A673 (cell line): ENCODE data around the gene SRD5A1. TPM values are rescaled to one million over a fixed set of nuclear protein-coding genes. Genes with fewer than 3 reads are reported as not detected.

Experiments used
- BruUV-seq: library from RNA; stranded (reverse); fragments of 400-500 nt; replicated peaks from 2 replicates; lab custom pipeline; 2021; lab: Mats Ljungman, UMichigan
- CTCF ChIA-PET: fragments of 300-600 bp; sonication (Branson Sonifier 250); formaldehyde crosslinking; loops from one replicate; lab custom pipeline; 2022; ENCODE audit warnings: antibody characterized with exemption; lab: Charles Lee
- POLR2A ChIA-PET: fragments of 300-600 bp; sonication (Branson Sonifier 250); formaldehyde crosslinking; loops from one replicate; lab custom pipeline; 2022; ENCODE audit warnings: antibody characterized with exemption; ENCODE audit not compliant: low non-redundant PET; lab: Charles Lee
- DNase-seq: peaks from one replicate; pipeline ENCODE4 v3.0.0-alpha.2; 2015; ENCODE audit warnings: low spot score
- H3K27ac ChIP-seq: fragments of 200-600 bp; sonication (generic); 2 replicates; pipeline ENCODE4 v1.5.1; 2016; ENCODE audit warnings: mixed run types, low read depth, mild to moderate bottlenecking, mixed read lengths, antibody characterized with exemption, low read length; ENCODE audit not compliant: poor library complexity, severe bottlenecking
- H3K27me3 ChIP-seq: fragments of 200-600 bp; sonication (generic); replicated peaks from 2 replicates; pipeline ENCODE4 v1.6.1; 2017; ENCODE audit warnings: mixed run types, low read depth, mild to moderate bottlenecking, mixed read lengths, antibody characterized with exemption, low read length; ENCODE audit not compliant: insufficient read depth, poor library complexity
- H3K36me3 ChIP-seq: fragments of 200-600 bp; sonication (generic); 2 replicates; pipeline ENCODE4 v1.6.1; 2016; ENCODE audit warnings: mixed run types, mild to moderate bottlenecking, mixed read lengths, antibody characterized with exemption, low read length; ENCODE audit not compliant: insufficient read depth, poor library complexity, severe bottlenecking
- H3K4me1 ChIP-seq: fragments of 200-600 bp; sonication (generic); 2 replicates; pipeline ENCODE4 v1.6.1; 2017; ENCODE audit warnings: mixed run types, mild to moderate bottlenecking, mixed read lengths, antibody characterized with exemption, low read length; ENCODE audit not compliant: insufficient read depth, poor library complexity, severe bottlenecking
- H3K4me3 ChIP-seq: fragments of 200-600 bp; sonication (generic); 2 replicates; pipeline ENCODE4 v1.5.1; 2016; ENCODE audit warnings: low read depth, mixed run types, mild to moderate bottlenecking, mixed read lengths, low read length; ENCODE audit not compliant: poor library complexity, severe bottlenecking
- H3K9me3 ChIP-seq: fragments of 200-600 bp; sonication (generic); 2 replicates; pipeline ENCODE4 v1.6.1; 2016; ENCODE audit warnings: mixed run types, low read depth, mild to moderate bottlenecking, mixed read lengths, antibody characterized with exemption, low read length; ENCODE audit not compliant: poor library complexity, severe bottlenecking
- CTCF ChIP-seq: fragments of 300-800, 200-600 bp; sonication (generic); conservative IDR thresholded peaks from 2 replicates; pipeline ENCODE4 v1.5.1; 2017; ENCODE audit warnings: low read depth, mild to moderate bottlenecking, antibody characterized with exemption, low read length, moderate library complexity, mixed read lengths
- EZH2 ChIP-seq: fragments of 200-600 bp; sonication (generic); IDR thresholded peaks from 2 replicates; pipeline ENCODE4 v1.6.1; 2017; ENCODE audit warnings: borderline replicate concordance, low read depth, mild to moderate bottlenecking, mixed read lengths, antibody characterized with exemption, low read length; ENCODE audit not compliant: poor library complexity, severe bottlenecking
- intact Hi-C: fragments of 100-400 bp; cut with micrococcal nuclease; formaldehyde crosslinking; loops from one replicate; pipeline ENCODE4 v1.10.0; 2022; ENCODE audit not compliant: unreplicated experiment
- total RNA-seq: library from RNA; stranded (reverse); gene quantifications from 2 replicates; pipeline ENCODE4 v1.2.3, GENCODE V29; 2021

The SRD5A1 gene
- total RNA-seq, 1 experiment from 2014 or later = 32.0 TPM

GRCh38 chr5:6598351-6598900 lies 34.8 kb upstream of the SRD5A1 start:
- DNase-seq = no peak
- POLR2A ChIA-PET = no interaction called here
- BruUV-seq = no TSS peak

GRCh38 chr5:6599739-6600138 lies 33.5 kb upstream of the SRD5A1 start:
- CTCF ChIA-PET = no interaction called here
- Histone ChIP-seq H3K9me3 (no peaks in the 10 kb centered on the region), H3K27ac (no peak overlapping the region), H3K36me3 (peaks cover 58% of the 10 kb centered on the region), H3K4me1 (no peaks in the 10 kb centered on the region), H3K27me3 (no peaks in the 10 kb centered on the region), H3K4me3 (no peak overlapping the region)
- no peak for TF ChIP-seq EZH2
- no peak for TF ChIP-seq CTCF
- BruUV-seq = no TSS peak
- POLR2A ChIA-PET = no interaction called here
- DNase-seq = no peak
- intact Hi-C loops = no loop called here

More at GRCh38 chr5:6598351-6598900, 34.8 kb upstream of the SRD5A1 start:
- H3K36me3 ChIP-seq = peaks cover 46% of the 10 kb centered on the region
- TF ChIP-seq CTCF (no peak), EZH2 (no peak)
- no peaks in the 10 kb centered on the region for H3K4me1 ChIP-seq
- no peaks in the 10 kb centered on the region for H3K27me3 ChIP-seq
- no peak overlapping the region for H3K27ac ChIP-seq
- no peaks in the 10 kb centered on the region for H3K9me3 ChIP-seq
- intact Hi-C loops = no loop called here
- H3K4me3 ChIP-seq = no peak overlapping the region
- CTCF ChIA-PET = no interaction called here

GRCh38 chr5:6601271-6601670 lies 32.0 kb upstream of the SRD5A1 start:
- Histone ChIP-seq H3K27me3 (no peaks in the 10 kb centered on the region), H3K4me1 (no peaks in the 10 kb centered on the region), H3K27ac (no peak overlapping the region), H3K4me3 (no peak overlapping the region), H3K9me3 (no peaks in the 10 kb centered on the region), H3K36me3 (peaks cover 71% of the 10 kb centered on the region)
- BruUV-seq = no TSS peak
- ChIA-PET CTCF (no interaction called here), POLR2A (no interaction called here)
- DNase-seq = no peak
- intact Hi-C loops = no loop called here
- TF ChIP-seq CTCF = no peak
- TF ChIP-seq EZH2 = no peak
